Uterus (tissue), 4 donors: ENCODE measurements around the gene SNTG2. TPM values are rescaled to one million over a fixed set of nuclear protein-coding genes. Genes with fewer than 3 reads are reported as not detected.

Experiments
- DNase-seq, 2 donors: peaks; one replicate each; pipeline ENCODE4 v3.0.0-alpha.2; 2019 to 2020
- H3K27ac ChIP-seq, 2 donors: fragments of 200-600 bp; sonication (generic); 1 replicate in 1 of 2; 2 replicates in 1 of 2; pipeline ENCODE4 v1.5.1; 2016 to 2018
- H3K27me3 ChIP-seq, 2 donors: fragments of 200-600 bp; sonication (generic); one replicate each; pipeline ENCODE4 v1.5.1; 2018 to 2019; ENCODE audit warnings: control low read depth in 1 of 2
- H3K36me3 ChIP-seq, 2 donors: fragments of 200-600 bp; sonication (generic); one replicate each; pipeline ENCODE4 v1.5.1; 2019; ENCODE audit warnings: control low read depth in 1 of 2
- H3K4me1 ChIP-seq, 2 donors: fragments of 200-600 bp; sonication (generic); one replicate each; pipeline ENCODE4 v1.5.1; 2018 to 2019; ENCODE audit warnings: control low read depth in 1 of 2
- H3K4me3 ChIP-seq, 2 donors: fragments of 200-600 bp; sonication (generic); 1 replicate in 1 of 2; 2 replicates in 1 of 2; pipeline ENCODE4 v1.5.1; 2018 to 2019; ENCODE audit warnings: mild to moderate bottlenecking in 1 of 2
- H3K9me3 ChIP-seq, 2 donors: fragments of 200-600 bp; sonication (generic); one replicate each; pipeline ENCODE4 v1.5.1; 2019; ENCODE audit warnings: control low read depth in 1 of 2
- CTCF ChIP-seq, 4 experiments: fragments of 200-600 bp in 2 of 4; fragments of 450-650 bp in 2 of 4; sonication (generic) in 2 of 4; IDR thresholded peaks; one replicate each; pipeline ENCODE4 v1.5.1; 2016 to 2019; ENCODE audit warnings: antibody characterized with exemption in 4 of 4, mild to moderate bottlenecking in 2 of 4, moderate library complexity in 1 of 4
- POLR2A ChIP-seq, 2 donors: fragments of 450-650 bp; IDR thresholded peaks; one replicate each; pipeline ENCODE4 v1.6.1; 2016; ENCODE audit warnings: antibody characterized with exemption in 2 of 2, mild to moderate bottlenecking in 1 of 2, moderate library complexity in 1 of 2
- intact Hi-C: fragments of 100-400 bp; cut with DNase I; formaldehyde crosslinking; loops from one replicate; pipeline ENCODE4 v1.15.1; 2023; ENCODE audit warnings: low total_unique reads
- total RNA-seq, 4 donors: library from RNA; depleted of rRNA in 3 of 4; stranded (reverse); fragments of >200 nt in 3 of 4; gene quantifications; one replicate each; pipeline versions ENCODE4 v1.1.0 to v1.2.4, GENCODE V29; 2014 to 2023
- donor health status: DM: yes; HTN: yes; CAD: no.

Gene SNTG2
- total RNA-seq, 4 donors from 2014 or later = 3.2 to 46.2 (median 31.4) TPM

DNA sequence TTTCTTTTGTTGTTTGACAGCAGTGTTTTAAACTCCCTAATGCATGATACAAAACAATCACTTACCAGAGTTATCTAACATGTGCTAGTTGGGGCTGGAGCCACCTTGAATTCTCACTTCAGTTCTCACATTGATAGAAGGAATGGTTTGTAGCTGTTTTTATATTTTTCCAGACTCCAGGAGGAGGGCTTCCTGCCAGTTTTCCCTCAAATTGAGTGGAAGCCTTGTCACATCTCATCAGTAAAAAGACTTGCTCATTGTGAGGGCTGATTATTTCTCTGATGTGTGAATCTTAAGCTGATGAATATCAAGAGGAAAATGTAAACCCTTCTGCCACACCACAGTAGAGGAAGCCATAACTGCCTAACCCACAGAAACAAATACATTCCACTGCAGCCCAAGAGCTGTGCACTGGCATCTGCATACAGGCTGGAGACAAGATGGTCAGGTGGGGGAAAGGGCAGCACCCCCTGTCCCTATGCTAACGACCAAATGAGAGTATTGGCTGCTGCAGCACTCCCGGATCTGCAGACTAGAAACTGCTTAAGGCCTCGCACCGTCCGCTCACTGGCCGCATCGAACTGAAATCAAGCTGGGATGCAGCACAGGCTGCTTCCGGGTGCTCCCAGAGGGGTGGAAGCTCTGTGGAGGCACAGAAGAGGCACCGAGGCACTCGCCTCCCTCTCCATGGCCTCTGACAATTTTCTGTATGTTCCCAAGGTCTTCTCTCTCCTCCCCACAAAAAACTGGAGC, 388.9 kb downstream of the SNTG2 start:
- Histone ChIP-seq H3K27me3 (no peaks in the 10 kb centered on the region), H3K4me3 (no peak overlapping the region), H3K36me3 (no peaks in the 10 kb centered on the region), H3K27ac (no peak overlapping the region), H3K4me1 (no peaks in the 10 kb centered on the region), H3K9me3 (no peaks in the 10 kb centered on the region)
- intact Hi-C loops = no loop called here
- DNase-seq = no peak
- TF ChIP-seq POLR2A (IDR thresholded peaks at IDR 0.05) = no peak
- no peak for TF ChIP-seq CTCF (IDR thresholded peaks at IDR 0.05)

GRCh38 chr2:1340141-1340512, 389.5 kb downstream of the SNTG2 start:
- no peak overlapping the region for H3K27ac ChIP-seq
- intact Hi-C loops = no loop called here
- H3K9me3 ChIP-seq = no peaks in the 10 kb centered on the region
- H3K4me3 ChIP-seq = no peak overlapping the region
- no peaks in the 10 kb centered on the region for H3K36me3 ChIP-seq
- no peaks in the 10 kb centered on the region for H3K4me1 ChIP-seq
- DNase-seq = no peak
- no peak for TF ChIP-seq POLR2A (IDR thresholded peaks at IDR 0.05)
- TF ChIP-seq CTCF (IDR thresholded peaks at IDR 0.05) = no peak
- no peaks in the 10 kb centered on the region for H3K27me3 ChIP-seq

GRCh38 chr2:1341404-1342120, 390.9 kb downstream of the SNTG2 start:
- DNase-seq = peak in 1 of 2 donors; percentile 16

GRCh38 chr2:1348789-1349188, 398.1 kb downstream of the SNTG2 start:
- DNase-seq = no peak
- Histone ChIP-seq H3K4me1 (no peaks in the 10 kb centered on the region), H3K4me3 (no peak overlapping the region), H3K9me3 (no peaks in the 10 kb centered on the region), H3K27me3 (no peaks in the 10 kb centered on the region), H3K27ac (no peak overlapping the region), H3K36me3 (no peaks in the 10 kb centered on the region)
- TF ChIP-seq CTCF (IDR thresholded peaks at IDR 0.05) (no peak), POLR2A (IDR thresholded peaks at IDR 0.05) (no peak)
- intact Hi-C loops = no loop called here

More at GRCh38 chr2:1341404-1342120, 390.9 kb downstream of the SNTG2 start:
- H3K9me3 ChIP-seq = no peaks in the 10 kb centered on the region
- no peaks in the 10 kb centered on the region for H3K4me1 ChIP-seq
- H3K27me3 ChIP-seq = no peaks in the 10 kb centered on the region
- H3K4me3 ChIP-seq = no peak overlapping the region
- no peaks in the 10 kb centered on the region for H3K36me3 ChIP-seq
- TF ChIP-seq POLR2A (IDR thresholded peaks at IDR 0.05) = no peak
- no peak for TF ChIP-seq CTCF (IDR thresholded peaks at IDR 0.05)
- H3K27ac ChIP-seq = no peak overlapping the region
- intact Hi-C loops = no loop called here

- intact Hi-C loops = no loop called here
- H3K9me3 ChIP-seq = no peaks in the 10 kb centered on the region
Observed at GRCh38 chr2:1350111-1350510, 399.5 kb downstream of the SNTG2 start.

More at GRCh38 chr2:1350111-1350510, 399.5 kb downstream of the SNTG2 start:
- H3K4me3 ChIP-seq = no peak overlapping the region
- H3K36me3 ChIP-seq = no peaks in the 10 kb centered on the region
- no peaks in the 10 kb centered on the region for H3K27me3 ChIP-seq
- TF ChIP-seq CTCF (IDR thresholded peaks at IDR 0.05) (no peak), POLR2A (IDR thresholded peaks at IDR 0.05) (no peak)
- no peaks in the 10 kb centered on the region for H3K4me1 ChIP-seq
- H3K27ac ChIP-seq = no peak overlapping the region
- DNase-seq = no peak
